Measurements from ENCODE around the gene EPC1. TPM values are rescaled to one million over a fixed set of nuclear protein-coding genes. Genes with fewer than 3 reads are reported as not detected.
A peak's percentile ranks its signal among the peaks of the same experiment; 100 is the strongest.

Gene EPC1
- total RNA-seq, 1 experiment from 2014 or later = 94.9 TPM

GRCh38 chr10:32338262-32338661 lies 8.7 kb downstream of the EPC1 start:
- DNase-seq (ENCODE audit: low spot score) = no peak

- no peak for DNase-seq (ENCODE audit: low spot score)
These were observed 9.6 kb downstream of the EPC1 start for GRCh38 chr10:32337350-32337749.

- no peak for DNase-seq (ENCODE audit: low spot score)
These were observed 13.1 kb downstream of the EPC1 start for GRCh38 chr10:32333849-32334248.

- peak; percentile 41 for DNase-seq (ENCODE audit: low spot score)
These were observed 14.6 kb downstream of the EPC1 start for GRCh38 chr10:32332299-32332750.

- no peak for DNase-seq (ENCODE audit: low spot score)
These were observed 15.4 kb downstream of the EPC1 start for GRCh38 chr10:32331606-32332005.

GRCh38 chr10:32330214-32330613 lies 16.7 kb downstream of the EPC1 start:
- no peak for DNase-seq (ENCODE audit: low spot score)

- no peak for DNase-seq (ENCODE audit: low spot score)
These were observed 17.9 kb downstream of the EPC1 start for GRCh38 chr10:32329061-32329460.

- DNase-seq (ENCODE audit: low spot score) = no peak
These were observed 18.5 kb downstream of the EPC1 start for GRCh38 chr10:32328499-32328898.

- no peak for DNase-seq (ENCODE audit: low spot score)
These were observed 19.6 kb downstream of the EPC1 start for GRCh38 chr10:32327364-32327691.

- DNase-seq (ENCODE audit: low spot score) = no peak
These were observed 20.1 kb downstream of the EPC1 start for GRCh38 chr10:32326680-32327363.

- DNase-seq (ENCODE audit: low spot score) = no peak
These were observed 20.8 kb downstream of the EPC1 start for GRCh38 chr10:32326119-32326518.

- DNase-seq (ENCODE audit: low spot score) = no peak
These were observed 23.9 kb downstream of the EPC1 start for GRCh38 chr10:32323051-32323450.

GRCh38 chr10:32321016-32321631 lies 25.8 kb downstream of the EPC1 start:
- no peak for DNase-seq (ENCODE audit: low spot score)

- no peak for DNase-seq (ENCODE audit: low spot score)
These were observed 28.5 kb downstream of the EPC1 start for GRCh38 chr10:32318476-32318896.

GRCh38 chr10:32317795-32318357 lies 29.1 kb downstream of the EPC1 start:
- no peak for DNase-seq (ENCODE audit: low spot score)

- DNase-seq (ENCODE audit: low spot score) = no peak
These were observed 31.5 kb downstream of the EPC1 start for GRCh38 chr10:32315424-32315823.

GRCh38 chr10:32314588-32314987 lies 32.4 kb downstream of the EPC1 start:
- DNase-seq (ENCODE audit: low spot score) = no peak

- DNase-seq (ENCODE audit: low spot score) = no peak
These were observed 38.8 kb downstream of the EPC1 start for GRCh38 chr10:32308027-32308603.

GRCh38 chr10:32307609-32308008 lies 39.3 kb downstream of the EPC1 start:
- no peak for DNase-seq (ENCODE audit: low spot score)

GRCh38 chr10:32299354-32299980 lies 47.5 kb downstream of the EPC1 start:
- DNase-seq (ENCODE audit: low spot score) = no peak

GRCh38 chr10:32298075-32298812 lies 48.7 kb downstream of the EPC1 start:
- DNase-seq (ENCODE audit: low spot score) = peak; percentile 29

- no peak for DNase-seq (ENCODE audit: low spot score)
These were observed 51.9 kb downstream of the EPC1 start for GRCh38 chr10:32295027-32295426.
